CD4-positive, alpha-beta T cell treated with Interleukin-17A for 4 hours (primary cell): ENCODE results near the gene PROCA1.
"Not testable (repeated sequence)": the region's sequence is repeated elsewhere in the genome, so short reads cannot be mapped to it uniquely, and the experiment has no call there.

Source experiments
- DNase-seq: peaks from one replicate; pipeline ENCODE4 v3.0.0-alpha.2; 2020; ENCODE audit warnings: mixed read lengths

PROCA1 gene

GRCh38 chr17:28724500-28725165 is 12.9 kb upstream of the PROCA1 start:
- no peak for DNase-seq

GRCh38 chr17:28723836-28724499 is 12.3 kb upstream of the PROCA1 start:
- not testable (repeated sequence) for DNase-seq

- no peak for DNase-seq
Measured at GRCh38 chr17:28723159-28723835, 11.6 kb upstream of the PROCA1 start.

- DNase-seq = no peak
Measured at GRCh38 chr17:28722417-28723158, 10.9 kb upstream of the PROCA1 start.

GRCh38 chr17:28720997-28721329 is 9.3 kb upstream of the PROCA1 start:
- DNase-seq = not testable (repeated sequence)

GRCh38 chr17:28720247-28720996 is 8.7 kb upstream of the PROCA1 start:
- DNase-seq = no peak

GRCh38 chr17:28719021-28719433 is 7.3 kb upstream of the PROCA1 start:
- DNase-seq = no peak

GRCh38 chr17:28718333-28719020 is 6.8 kb upstream of the PROCA1 start:
- DNase-seq = no peak

GRCh38 chr17:28717578-28718332 is 6.1 kb upstream of the PROCA1 start, which contains the start of gene RAB34:
Gene RAB34 (minus strand): TSS chr17:28717868. CDS start chr17:28717266, 602 bp downstream.
- DNase-seq = peak; percentile 23

- no peak for DNase-seq
Measured at GRCh38 chr17:28716740-28717577, 5.3 kb upstream of the PROCA1 start.

- no peak for DNase-seq
Measured at GRCh38 chr17:28715217-28715616, 3.5 kb upstream of the PROCA1 start.

- no peak for DNase-seq
Measured at GRCh38 chr17:28714281-28714680, 2.6 kb upstream of the PROCA1 start.

- DNase-seq = no peak
Measured at GRCh38 chr17:28712705-28713415, 1.2 kb upstream of the PROCA1 start.

- DNase-seq = peak; percentile 74
Measured at GRCh38 chr17:28712032-28712704, 480 bp upstream of the PROCA1 start.

- DNase-seq = peak; percentile 93
Measured at GRCh38 chr17:28710861-28711722, 596 bp downstream of the PROCA1 start.

- no peak for DNase-seq
Measured at GRCh38 chr17:28707339-28707720, 4.4 kb downstream of the PROCA1 start.

GRCh38 chr17:28706471-28707338 is 5.0 kb downstream of the PROCA1 start:
- DNase-seq = no peak
